ENCODE data around the gene LPP. TPM values are rescaled to one million over a fixed set of nuclear protein-coding genes. Genes with fewer than 3 reads are reported as not detected.

The LPP gene
- total and polyA plus RNA-seq, 2 donors from 2014 or later: 6.7 to 233 TPM

DNA sequence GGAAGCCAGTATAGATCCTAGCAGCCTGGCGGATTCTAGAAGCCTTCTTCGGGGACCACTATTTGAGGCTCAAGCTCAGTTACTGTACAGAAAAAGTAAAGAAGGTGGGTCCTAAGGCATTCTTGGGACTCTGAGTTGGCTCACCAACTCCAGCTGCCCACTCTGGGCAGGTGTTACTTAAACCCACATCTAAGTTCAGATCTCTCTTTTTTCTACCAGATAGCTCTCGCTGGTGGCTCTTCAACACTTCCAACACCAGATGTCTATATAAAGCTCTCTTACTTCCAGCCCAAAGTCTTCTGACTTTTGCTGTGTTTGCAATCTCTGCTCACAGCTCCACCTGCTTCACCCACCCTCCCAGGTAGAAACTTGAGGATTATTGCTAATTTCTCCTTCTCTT lies 785.0 kb downstream of the LPP start:
- Histone ChIP-seq H3K9ac (ENCODE audit: low read length in 3 of 3) (no peak overlapping the region), H3K4me3 (ENCODE audit: low read length in 3 of 3) (no peak overlapping the region), H3K9me3 (ENCODE audit: control insufficient read depth in 2 of 3, insufficient read depth in 1 of 3, low read length in 3 of 3) (no peaks in the 10 kb centered on the region), H3K27ac (ENCODE audit: low read depth in 2 of 2, low read length in 2 of 2) (no peak overlapping the region), H3K27me3 (ENCODE audit: control insufficient read depth, insufficient read depth, low read length) (no peaks in the 10 kb centered on the region), H3K36me3 (ENCODE audit: control insufficient read depth in 2 of 3, insufficient read depth in 3 of 3, low read length in 3 of 3) (no peaks in the 10 kb centered on the region), H3K4me1 (ENCODE audit: control insufficient read depth in 2 of 3, insufficient read depth in 2 of 3, low read depth in 1 of 3, low read length in 3 of 3) (no peaks in the 10 kb centered on the region)
- intact Hi-C loops (cut with DNase I): no loop called here
- FAIRE-seq (no peak), DNase-seq (no peak)
- TF ChIP-seq CTCF (IDR thresholded peaks at IDR 0.05; ENCODE audit: borderline replicate concordance, extremely low read depth, insufficient read depth): no peak

DNA sequence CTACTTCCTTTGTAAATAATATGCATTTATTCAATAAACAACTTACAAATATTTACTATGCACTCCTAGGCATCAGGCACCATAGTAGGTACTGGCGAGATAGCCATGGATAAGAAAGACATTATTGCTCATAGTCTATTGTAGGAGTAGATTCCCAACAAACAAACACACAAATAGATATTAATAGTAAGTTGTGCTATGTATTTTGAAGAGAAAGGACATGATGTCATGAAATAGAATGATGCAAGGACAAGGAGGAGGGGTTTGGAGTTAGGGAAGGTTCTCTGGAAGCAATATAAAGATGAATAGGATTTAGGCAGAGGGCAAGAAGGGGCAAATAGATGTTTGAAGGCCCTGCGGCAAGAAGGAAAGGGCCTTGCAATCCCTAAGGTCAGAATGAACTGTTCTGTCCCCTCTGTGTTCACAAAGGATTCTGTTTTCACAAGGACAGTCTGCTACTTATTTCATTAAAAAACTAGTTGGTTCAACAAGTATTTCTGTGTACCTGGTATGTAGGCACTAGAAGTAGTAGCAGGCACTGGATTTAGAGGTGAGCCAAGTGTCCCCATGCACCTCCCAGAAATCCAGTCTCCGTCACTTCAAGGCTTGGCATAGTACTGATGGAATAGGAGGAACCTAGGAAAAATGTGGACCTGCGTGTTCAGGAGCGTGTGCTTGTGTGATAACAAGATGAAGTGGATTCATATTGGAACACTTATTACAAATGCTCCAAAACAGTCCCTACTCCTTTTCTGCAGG lies 786.0 kb downstream of the LPP start:
- FAIRE-seq (no peak), DNase-seq (no peak)
- no peaks in the 10 kb centered on the region for H3K27me3 ChIP-seq (ENCODE audit: control insufficient read depth, insufficient read depth, low read length)
- H3K9me3 ChIP-seq (ENCODE audit: control insufficient read depth in 2 of 3, insufficient read depth in 1 of 3, low read length in 3 of 3): no peaks in the 10 kb centered on the region
- H3K4me3 ChIP-seq (ENCODE audit: low read length in 3 of 3): no peak overlapping the region
- no peak for TF ChIP-seq CTCF (IDR thresholded peaks at IDR 0.05; ENCODE audit: borderline replicate concordance, extremely low read depth, insufficient read depth)
- H3K36me3 ChIP-seq (ENCODE audit: control insufficient read depth in 2 of 3, insufficient read depth in 3 of 3, low read length in 3 of 3): no peaks in the 10 kb centered on the region
- no peaks in the 10 kb centered on the region for H3K4me1 ChIP-seq (ENCODE audit: control insufficient read depth in 2 of 3, insufficient read depth in 2 of 3, low read depth in 1 of 3, low read length in 3 of 3)
- no peak overlapping the region for H3K9ac ChIP-seq (ENCODE audit: low read length in 3 of 3)
- intact Hi-C loops (cut with DNase I): no loop called here
- H3K27ac ChIP-seq (ENCODE audit: low read depth in 2 of 2, low read length in 2 of 2): peak overlapping the region in 1 of 2 donors; percentile 5

Small RNA genes within 50 kb of the gene (microRNA-seq; reads per million reads assigned to microRNA genes)
- 3,894 reads per million, percentile 91 among the genes with 10 or more reads in this experiment for gene MIR28

Measured in kidney (tissue), 14 donors.